Neural progenitor cell (in vitro differentiated cells): ENCODE results near the gene HHLA2. TPM values are rescaled to one million over a fixed set of nuclear protein-coding genes. Genes with fewer than 3 reads are reported as not detected.
A peak's percentile ranks its signal among the peaks of the same experiment; 100 is the strongest.

Source experiments
- DNase-seq: peaks from one replicate; pipeline ENCODE4 v3.0.0-alpha.2; 2016; ENCODE audit warnings: low spot score
- H2AFZ ChIP-seq: fragments of 200-600 bp; sonication (generic); replicated peaks from 2 replicates; pipeline ENCODE4 v1.6.1; 2016; ENCODE audit warnings: antibody characterized with exemption
- H3F3A ChIP-seq: fragments of 200-600 bp; sonication (generic); 2 replicates; pipeline ENCODE4 v1.6.1; 2016; ENCODE audit warnings: antibody characterized with exemption, low read depth
- H3K27ac ChIP-seq: fragments of 200-600 bp; sonication (generic); 2 replicates; pipeline ENCODE4 v1.5.1; 2016; ENCODE audit warnings: mild to moderate bottlenecking
- H3K27me3 ChIP-seq: fragments of 200-600 bp; sonication (generic); 2 replicates; pipeline ENCODE4 v1.6.1; 2016; ENCODE audit warnings: mild to moderate bottlenecking, moderate library complexity
- H3K36me3 ChIP-seq: fragments of 200-600 bp; sonication (generic); 2 replicates; pipeline ENCODE4 v1.5.1; 2016
- H3K4me1 ChIP-seq: fragments of 200-600 bp; sonication (generic); 2 replicates; pipeline ENCODE4 v1.6.1; 2016; ENCODE audit warnings: mixed run types
- H3K4me2 ChIP-seq: fragments of 200-600 bp; sonication (generic); 2 replicates; pipeline ENCODE4 v1.6.1; 2016
- H3K4me3 ChIP-seq: fragments of 200-600 bp; sonication (generic); 2 replicates; pipeline ENCODE4 v1.5.1; 2016
- H3K79me2 ChIP-seq: fragments of 200-600 bp; sonication (generic); 2 replicates; pipeline ENCODE4 v1.6.1; 2016; ENCODE audit warnings: low read depth
- H3K9ac ChIP-seq: fragments of 200-600 bp; sonication (generic); 2 replicates; pipeline ENCODE4 v1.6.1; 2016
- H3K9me3 ChIP-seq: fragments of 200-600 bp; sonication (generic); 2 replicates; pipeline ENCODE4 v1.5.1; 2016; ENCODE audit warnings: low read depth
- H4K20me1 ChIP-seq: fragments of 200-600 bp; sonication (generic); 2 replicates; pipeline ENCODE4 v1.6.1; 2016; ENCODE audit warnings: low read depth
- H3K27ac Mint-ChIP-seq: 3 replicates; pipeline ENCODE4 v1.8.0; 2021; ENCODE audit warnings: mixed read lengths
- H3K27me3 Mint-ChIP-seq: 2 replicates; pipeline ENCODE4 v1.8.0; 2022; ENCODE audit warnings: low read depth, mild to moderate bottlenecking, inconsistent platforms, moderate library complexity, mixed read lengths; ENCODE audit not compliant: insufficient read depth
- H3K36me3 Mint-ChIP-seq: 3 replicates; pipeline ENCODE4 v1.8.0; 2021; ENCODE audit warnings: mixed read lengths
- H3K4me1 Mint-ChIP-seq: 3 replicates; pipeline ENCODE4 v1.8.0; 2021; ENCODE audit warnings: mixed read lengths
- H3K4me3 Mint-ChIP-seq: 3 replicates; pipeline ENCODE4 v1.8.0; 2021; ENCODE audit warnings: mild to moderate bottlenecking, moderate library complexity, mixed read lengths
- H3K9me3 Mint-ChIP-seq: 3 replicates; pipeline ENCODE4 v1.8.0; 2020; ENCODE audit warnings: mixed read lengths
- EZH2 ChIP-seq: fragments of 200-600 bp; sonication (generic); IDR thresholded peaks from 2 replicates; pipeline ENCODE4 v1.6.1; 2017; ENCODE audit warnings: antibody characterized with exemption, mild to moderate bottlenecking, moderate library complexity
- EZH2phosphoT487 ChIP-seq: fragments of 200-600 bp; sonication (generic); IDR thresholded peaks from 2 replicates; pipeline ENCODE4 v1.6.1; 2017; ENCODE audit warnings: antibody characterized with exemption
- total RNA-seq: library from RNA; depleted of rRNA; stranded (reverse); fragments of >200 nt; gene quantifications from 2 replicates; pipeline ENCODE4 v1.2.3, GENCODE V29; 2015; ENCODE audit warnings: low replicate concordance
- TF ChIP-seq, protein P1 (sequence below): fragments of 200-600 bp; sonication (generic); IDR thresholded peaks from 2 replicates; pipeline ENCODE4 v1.5.1; 2017; ENCODE audit warnings: antibody characterized with exemption, mild to moderate bottlenecking

HHLA2 gene
- total RNA-seq, 1 donor from 2014 or later: not detected

DNA sequence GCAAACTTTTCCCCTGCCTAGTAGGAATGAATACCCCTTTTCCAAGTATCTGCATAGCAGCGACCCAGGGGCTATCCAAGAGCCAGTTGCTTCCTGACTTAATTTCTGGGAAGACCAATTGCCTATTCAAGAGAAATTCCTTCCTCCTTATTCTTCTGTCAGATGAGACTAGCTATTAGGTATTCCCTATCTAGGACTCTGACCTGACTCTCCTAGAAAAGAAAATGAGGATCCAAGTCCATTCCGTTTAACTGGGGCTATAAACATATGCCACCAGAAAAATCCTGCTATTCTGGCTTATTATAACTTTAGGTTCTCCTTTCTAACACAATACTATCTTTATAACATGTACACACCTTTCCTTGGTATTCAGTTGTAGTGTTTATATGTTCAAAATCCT, 1.7 kb downstream of the HHLA2 start:
- Mint-ChIP-seq H3K36me3 (no peaks in the 10 kb centered on the region), H3K9me3 (no peaks in the 10 kb centered on the region), H3K4me1 (peaks cover 3% of the 10 kb centered on the region), H3K27ac (no peak overlapping the region), H3K27me3 (no peaks in the 10 kb centered on the region), H3K4me3 (no peak overlapping the region)
- no peak for TF ChIP-seq EZH2
- TF ChIP-seq, protein P1, sequence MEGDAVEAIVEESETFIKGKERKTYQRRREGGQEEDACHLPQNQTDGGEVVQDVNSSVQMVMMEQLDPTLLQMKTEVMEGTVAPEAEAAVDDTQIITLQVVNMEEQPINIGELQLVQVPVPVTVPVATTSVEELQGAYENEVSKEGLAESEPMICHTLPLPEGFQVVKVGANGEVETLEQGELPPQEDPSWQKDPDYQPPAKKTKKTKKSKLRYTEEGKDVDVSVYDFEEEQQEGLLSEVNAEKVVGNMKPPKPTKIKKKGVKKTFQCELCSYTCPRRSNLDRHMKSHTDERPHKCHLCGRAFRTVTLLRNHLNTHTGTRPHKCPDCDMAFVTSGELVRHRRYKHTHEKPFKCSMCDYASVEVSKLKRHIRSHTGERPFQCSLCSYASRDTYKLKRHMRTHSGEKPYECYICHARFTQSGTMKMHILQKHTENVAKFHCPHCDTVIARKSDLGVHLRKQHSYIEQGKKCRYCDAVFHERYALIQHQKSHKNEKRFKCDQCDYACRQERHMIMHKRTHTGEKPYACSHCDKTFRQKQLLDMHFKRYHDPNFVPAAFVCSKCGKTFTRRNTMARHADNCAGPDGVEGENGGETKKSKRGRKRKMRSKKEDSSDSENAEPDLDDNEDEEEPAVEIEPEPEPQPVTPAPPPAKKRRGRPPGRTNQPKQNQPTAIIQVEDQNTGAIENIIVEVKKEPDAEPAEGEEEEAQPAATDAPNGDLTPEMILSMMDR: no peak
- TF ChIP-seq EZH2phosphoT487: no peak
- H4K20me1 ChIP-seq: no peaks in the 10 kb centered on the region
- no peaks in the 10 kb centered on the region for H3F3A ChIP-seq
- H3K79me2 ChIP-seq: no peaks in the 10 kb centered on the region
- no peaks in the 10 kb centered on the region for H3K27me3 ChIP-seq
- no peaks in the 10 kb centered on the region for H3K9me3 ChIP-seq
- H3K4me1 ChIP-seq: peaks cover 24% of the 10 kb centered on the region
- peak overlapping the region; percentile 24 for H2AFZ ChIP-seq
- H3K27ac ChIP-seq: no peak overlapping the region
- no peak overlapping the region for H3K4me3 ChIP-seq
- no peak for DNase-seq
- H3K36me3 ChIP-seq: no peaks in the 10 kb centered on the region
- H3K4me2 ChIP-seq: no peak overlapping the region
- no peak overlapping the region for H3K9ac ChIP-seq

DNA sequence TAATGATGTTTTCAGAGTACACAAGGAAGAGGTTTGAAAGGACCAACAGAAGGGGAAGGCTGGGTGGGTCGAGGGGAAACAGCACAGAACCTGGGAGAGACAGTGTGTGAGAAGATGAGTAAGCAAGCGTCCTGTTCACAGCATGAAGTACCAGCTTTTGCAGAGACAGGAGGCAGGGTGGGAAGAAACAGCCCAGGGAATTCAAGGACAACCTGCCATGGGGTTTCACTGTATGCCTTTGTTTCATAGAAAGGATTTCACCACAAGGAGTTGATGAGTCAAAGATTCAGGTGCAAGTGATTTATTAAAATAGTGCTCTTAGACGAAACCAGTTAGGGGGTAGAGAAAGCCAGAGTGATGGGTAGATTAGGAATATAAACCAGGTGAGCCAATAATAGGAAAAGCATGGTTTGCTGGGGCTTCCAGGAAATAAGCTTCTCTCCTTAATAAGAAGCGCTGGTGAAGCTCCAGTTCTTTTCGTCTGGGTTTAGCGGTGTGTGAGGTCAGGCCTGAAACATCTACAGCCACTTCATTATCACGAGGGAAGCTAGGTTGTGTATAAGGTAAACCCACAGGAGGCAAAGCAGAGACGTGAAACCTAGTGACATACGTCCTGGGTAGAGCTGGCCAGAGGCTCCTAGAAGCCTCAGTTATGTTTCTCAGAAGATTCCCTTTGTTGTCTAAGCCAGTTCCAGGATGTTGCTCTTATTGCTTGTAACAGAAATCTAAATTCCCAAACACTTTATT, 3.9 kb downstream of the HHLA2 start:
- H3K27me3 ChIP-seq: no peaks in the 10 kb centered on the region
- H3F3A ChIP-seq: no peaks in the 10 kb centered on the region
- peak overlapping the region; percentile 44 for H2AFZ ChIP-seq
- no peak overlapping the region for H3K27ac ChIP-seq
- H3K4me3 ChIP-seq: no peak overlapping the region
- no peaks in the 10 kb centered on the region for H3K27me3 Mint-ChIP-seq
- no peak for DNase-seq
- H3K9ac ChIP-seq: no peak overlapping the region
- H3K9me3 ChIP-seq: no peaks in the 10 kb centered on the region
- no peaks in the 10 kb centered on the region for H3K36me3 Mint-ChIP-seq
- TF ChIP-seq EZH2: no peak
- H4K20me1 ChIP-seq: no peaks in the 10 kb centered on the region
- peaks cover 5% of the 10 kb centered on the region for H3K4me1 Mint-ChIP-seq
- H3K27ac Mint-ChIP-seq: no peak overlapping the region
- no peaks in the 10 kb centered on the region for H3K79me2 ChIP-seq
- H3K36me3 ChIP-seq: no peaks in the 10 kb centered on the region
- peaks cover 24% of the 10 kb centered on the region for H3K4me1 ChIP-seq
- no peak overlapping the region for H3K4me3 Mint-ChIP-seq
- H3K4me2 ChIP-seq: no peak overlapping the region
- no peaks in the 10 kb centered on the region for H3K9me3 Mint-ChIP-seq

DNA sequence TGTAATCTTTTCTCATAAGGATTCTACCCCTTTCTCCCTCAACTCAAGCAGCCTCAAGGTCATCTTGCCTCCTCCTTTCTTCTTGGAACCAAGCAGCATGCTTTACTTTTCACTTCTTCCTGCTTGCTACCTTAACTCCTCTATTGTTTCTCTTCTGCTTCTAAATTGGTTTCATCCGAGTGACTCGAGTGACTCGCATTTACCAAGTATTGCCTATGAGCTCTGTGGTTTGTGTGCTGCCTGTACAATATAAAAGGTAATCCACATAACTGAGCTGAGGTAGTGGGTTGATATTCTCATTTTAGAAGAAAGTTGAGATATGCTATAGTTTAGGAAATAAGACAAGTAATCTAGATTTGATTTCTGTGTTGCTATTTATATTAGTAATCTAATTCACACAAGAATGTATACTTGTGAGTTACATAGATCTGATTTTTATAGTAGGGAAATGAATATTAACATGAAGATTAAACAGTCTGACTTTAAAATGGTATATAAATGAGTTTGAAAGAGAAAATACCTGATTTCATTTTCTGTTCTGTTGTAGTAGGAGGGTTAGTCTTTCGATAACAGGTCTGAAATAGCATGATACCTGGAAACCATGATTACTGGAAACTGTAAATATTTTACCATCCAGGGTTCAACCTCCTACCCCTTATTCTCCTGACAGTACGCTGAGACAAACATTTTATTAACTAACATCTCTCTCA, 5.5 kb downstream of the HHLA2 start:
- H3K9me3 Mint-ChIP-seq: no peaks in the 10 kb centered on the region
- Histone ChIP-seq H3K36me3 (no peaks in the 10 kb centered on the region), H3K9ac (no peak overlapping the region), H2AFZ (no peak overlapping the region), H3K4me1 (peaks cover 24% of the 10 kb centered on the region), H3K27ac (no peak overlapping the region), H3K79me2 (no peaks in the 10 kb centered on the region), H3K27me3 (no peaks in the 10 kb centered on the region), H3K4me2 (no peak overlapping the region), H3K4me3 (no peak overlapping the region), H3K9me3 (no peaks in the 10 kb centered on the region), H3F3A (no peaks in the 10 kb centered on the region), H4K20me1 (no peaks in the 10 kb centered on the region)
- H3K27ac Mint-ChIP-seq: no peak overlapping the region
- no peak for DNase-seq
- peaks cover 5% of the 10 kb centered on the region for H3K4me1 Mint-ChIP-seq
- no peak for TF ChIP-seq EZH2phosphoT487
- TF ChIP-seq, protein P1: no peak
- TF ChIP-seq EZH2: no peak
- H3K27me3 Mint-ChIP-seq: peaks cover 2% of the 10 kb centered on the region
- no peaks in the 10 kb centered on the region for H3K36me3 Mint-ChIP-seq
- H3K4me3 Mint-ChIP-seq: no peak overlapping the region

DNA sequence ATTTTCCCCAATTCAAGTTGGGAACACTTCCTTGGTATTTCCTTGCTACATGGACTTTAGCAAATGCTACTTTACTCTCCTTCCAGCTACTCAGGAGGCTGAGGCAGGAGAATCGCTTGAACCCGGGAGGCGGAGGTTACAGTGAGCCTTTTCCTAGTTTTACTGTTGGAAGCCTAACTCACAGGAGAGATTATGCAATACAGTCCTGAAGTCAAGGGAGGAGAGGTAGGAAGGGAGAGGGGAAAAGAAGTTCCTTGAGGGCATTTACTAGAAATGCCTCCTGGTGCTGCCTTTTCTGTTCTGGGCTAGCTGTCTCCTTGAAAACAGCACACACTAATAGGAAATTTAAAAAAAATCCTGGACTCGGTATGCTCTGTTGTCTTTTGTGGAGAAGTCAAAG, 6.2 kb downstream of the HHLA2 start:
- Mint-ChIP-seq H3K27me3 (peaks cover 2% of the 10 kb centered on the region), H3K27ac (no peak overlapping the region), H3K9me3 (no peaks in the 10 kb centered on the region), H3K36me3 (no peaks in the 10 kb centered on the region), H3K4me1 (peaks cover 5% of the 10 kb centered on the region), H3K4me3 (no peak overlapping the region)
- no peak for DNase-seq
- no peak overlapping the region for H3K9ac ChIP-seq
- H3K4me2 ChIP-seq: no peak overlapping the region
- H2AFZ ChIP-seq: no peak overlapping the region
- TF ChIP-seq EZH2: no peak
- no peak for TF ChIP-seq EZH2phosphoT487
- TF ChIP-seq, protein P1: no peak
- no peak overlapping the region for H3K4me3 ChIP-seq
- no peaks in the 10 kb centered on the region for H3K36me3 ChIP-seq
- H3K79me2 ChIP-seq: no peaks in the 10 kb centered on the region
- H3K9me3 ChIP-seq: no peaks in the 10 kb centered on the region
- no peaks in the 10 kb centered on the region for H4K20me1 ChIP-seq
- H3K4me1 ChIP-seq: peaks cover 23% of the 10 kb centered on the region
- H3K27ac ChIP-seq: no peak overlapping the region
- no peaks in the 10 kb centered on the region for H3F3A ChIP-seq
- H3K27me3 ChIP-seq: no peaks in the 10 kb centered on the region
